K562 (cell line): ENCODE results near the gene CIB1. TPM values are rescaled to one million over a fixed set of nuclear protein-coding genes. Genes with fewer than 3 reads are reported as not detected.

Experiments
- CC2D1A ChIP-seq: fragments of 450-650 bp; IDR thresholded peaks from 2 replicates; pipeline ENCODE4 v1.6.1; 2017; ENCODE audit warnings: mild to moderate bottlenecking
- CLOCK ChIP-seq: fragments of 250-450 bp; sonication (Bioruptor Pico); IDR thresholded peaks from 2 replicates; pipeline ENCODE4 v1.4.0; 2020; ENCODE audit warnings: mild to moderate bottlenecking, moderate library complexity, borderline replicate concordance
- CREB3 ChIP-seq: fragments of 450-650 bp; conservative IDR thresholded peaks from 2 replicates; pipeline ENCODE4 v1.6.1; 2016; ENCODE audit warnings: missing genetic modification characterization, low read depth, mild to moderate bottlenecking, missing compliant biosample characterization, moderate library complexity
- GTF2B ChIP-seq: IDR thresholded peaks from 2 replicates; pipeline ENCODE4 v1.6.1; 2011; ENCODE audit not compliant: insufficient read length; ENCODE audit errors: extremely low read depth
- HES1 ChIP-seq: fragments of 450-650 bp; IDR thresholded peaks from 2 replicates; pipeline ENCODE4 v1.6.1; 2016; ENCODE audit warnings: low read depth, mild to moderate bottlenecking, moderate library complexity
- MTF1 ChIP-seq: fragments of 250-450 bp; sonication (Bioruptor Pico); IDR thresholded peaks from 2 replicates; pipeline ENCODE4 v1.9.0; 2021; ENCODE audit warnings: moderate library complexity, mild to moderate bottlenecking, inconsistent platforms, borderline replicate concordance
- MXI1 ChIP-seq: IDR thresholded peaks from 2 replicates; pipeline ENCODE4 v1.6.1; 2011; ENCODE audit warnings: low read depth, mild to moderate bottlenecking, improper control_type of control experiment, low read length
- NFATC3 ChIP-seq: fragments of 450-650 bp; IDR thresholded peaks from 2 replicates; pipeline ENCODE4 v1.6.1; 2017; ENCODE audit warnings: mild to moderate bottlenecking
- PHB2 ChIP-seq: fragments of 450-650 bp; IDR thresholded peaks from 2 replicates; pipeline ENCODE4 v1.6.1; 2017; ENCODE audit warnings: low read depth
- POLR2A ChIP-seq: fragments of 450-650 bp; conservative IDR thresholded peaks from 2 replicates; pipeline ENCODE4 v1.6.1; 2016
- PTRF ChIP-seq: fragments of 450-650 bp; IDR thresholded peaks from 2 replicates; pipeline ENCODE4 v1.6.1; 2016; ENCODE audit warnings: mild to moderate bottlenecking, missing genetic modification characterization, missing compliant biosample characterization
- PURB ChIP-seq: sonication (generic); formaldehyde crosslinking; IDR thresholded peaks from 2 replicates; pipeline ENCODE4 v1.9.0; 2021; ENCODE audit warnings: low read depth, mild to moderate bottlenecking, missing genetic modification reagents
- RBM25 ChIP-seq: fragments of 200-400 bp; formaldehyde crosslinking; IDR thresholded peaks from 2 replicates; pipeline ENCODE4 v1.6.1; 2018; ENCODE audit warnings: low read length, low read depth, moderate library complexity; ENCODE audit not compliant: severe bottlenecking
- SIRT6 ChIP-seq: IDR thresholded peaks from one replicate; pipeline ENCODE4 v1.6.1; 2012; ENCODE audit warnings: low read depth, mild to moderate bottlenecking, control low read depth, inconsistent platforms, low read length, moderate library complexity
- SMAD4 ChIP-seq: fragments of 250-450 bp; sonication (Bioruptor Pico); conservative IDR thresholded peaks from 2 replicates; pipeline ENCODE4 v1.8.0; 2021; ENCODE audit warnings: inconsistent platforms, mild to moderate bottlenecking, moderate library complexity
- TCFL5 ChIP-seq: fragments of 250-450 bp; sonication (Bioruptor Pico); conservative IDR thresholded peaks from 2 replicates; pipeline ENCODE4 v1.6.1; 2021; ENCODE audit warnings: mild to moderate bottlenecking, moderate library complexity, matching md5 sums
- ZNF140 ChIP-seq: fragments of 250-450 bp; sonication (Bioruptor Pico); IDR thresholded peaks from 2 replicates; pipeline ENCODE4 v1.8.0; 2021; ENCODE audit warnings: moderate library complexity, mild to moderate bottlenecking, inconsistent platforms
- ZNF280B ChIP-seq: fragments of 250-450 bp; sonication (Bioruptor Pico); IDR thresholded peaks from 2 replicates; pipeline ENCODE4 v1.5.1; 2021; ENCODE audit warnings: mild to moderate bottlenecking
- ZNF445 ChIP-seq: fragments of 250-450 bp; sonication (Bioruptor Pico); IDR thresholded peaks from 2 replicates; pipeline ENCODE4 v1.4.0; 2020; ENCODE audit warnings: low read depth, mild to moderate bottlenecking, moderate library complexity
- ZNF696 ChIP-seq: fragments of 250-450 bp; sonication (Bioruptor Pico); conservative IDR thresholded peaks from 2 replicates; pipeline ENCODE4 v1.4.0; 2020; ENCODE audit warnings: mild to moderate bottlenecking, moderate library complexity
- polyA plus RNA-seq, 8 experiments: library from polyadenylated mRNA; depleted of rRNA in 4 of 8; stranded (reverse) in 5 of 8; unstranded in 3 of 8; fragments of >200 nt; fragmentation: Nextera tagmentation in 2 of 8; fragmentation: Illumina TruSeq in 1 of 8; extraction: Ambion mirVana in 2 of 8; extraction: Trizol in 1 of 8; gene quantifications; 2 replicates each; pipeline versions ENCODE4 v1.2.1 to v1.2.3, GENCODE V29; 2011 to 2014; ENCODE audit warnings: inconsistent platforms in 1 of 8, missing spikeins in 1 of 8
- total RNA-seq, 7 experiments: library from RNA; depleted of rRNA in 6 of 7; stranded (reverse); fragments of >200 nt in 6 of 7; fragmentation: Illumina TruSeq in 2 of 7; extraction: Trizol in 2 of 7; gene quantifications; 2 replicates each; pipeline versions ENCODE4 v1.2.1 to v1.2.3, GENCODE V29; 2011 to 2021; ENCODE audit warnings: low replicate concordance in 1 of 7

CIB1 gene
- total and polyA plus RNA-seq, 9 of the 15 experiments (the other 6 are each of a cell fraction or from before 2014, with no cell fraction given), result 14.9 to 136 (median 64.5) TPM

- TF ChIP-seq PURB (CRISPR knock-in tag), result no peak
- no peak for TF ChIP-seq ZNF696 (CRISPR knock-in tag)
- TF ChIP-seq PTRF (tag), result no peak
- TF ChIP-seq GTF2B, result no peak
- no peak for TF ChIP-seq RBM25
- no peak; the same call in 1 of the 2 replicates for TF ChIP-seq MTF1
- TF ChIP-seq PHB2, result no peak
- TF ChIP-seq ZNF445 (CRISPR knock-in tag), result no peak
- TF ChIP-seq SMAD4 (CRISPR knock-in tag), result 0 out of 2 replicates have a peak, but pooled peaks have one; percentile 39
- TF ChIP-seq SIRT6, result no peak
- TF ChIP-seq CREB3 (tag), result no peak
- no peak for TF ChIP-seq TCFL5 (CRISPR knock-in tag)
- no peak for TF ChIP-seq ZNF280B (CRISPR knock-in tag)
- 0 out of 2 replicates have a peak, but pooled peaks have one; percentile 45 for TF ChIP-seq MXI1
- TF ChIP-seq HES1, result no peak
- no peak for TF ChIP-seq CLOCK (CRISPR knock-in tag)
- no peak for TF ChIP-seq NFATC3
- no peak for TF ChIP-seq CC2D1A
- TF ChIP-seq ZNF140, result no peak
- TF ChIP-seq POLR2A, result peak; percentile 67
These were observed 15.6 kb upstream of the CIB1 start, which contains the start of gene TTLL13 (continued) for GRCh38 chr15:90249203-90249863.
